Ascending aorta (tissue), 2 donors: ENCODE results near the gene MINDY2. TPM values are rescaled to one million over a fixed set of nuclear protein-coding genes. Genes with fewer than 3 reads are reported as not detected.
A peak's percentile ranks its signal among the peaks of the same experiment; 100 is the strongest.
"Not testable (repeated sequence)": the region's sequence is repeated elsewhere in the genome, so short reads cannot be mapped to it uniquely, and the experiment has no call there.

Experiments used
- DNase-seq, 2 donors: peaks; one replicate each; pipeline ENCODE4 v3.0.0-alpha.2; 2019; ENCODE audit warnings: low spot score in 2 of 2
- H3K27ac ChIP-seq, 2 donors: fragments of 200-600 bp; sonication (generic); one replicate each; pipeline ENCODE4 v1.5.1; 2016 to 2017; ENCODE audit warnings: mild to moderate bottlenecking in 1 of 2
- H3K27me3 ChIP-seq: fragments of 200-600 bp; sonication (generic); one replicate; pipeline ENCODE4 v1.5.1; 2017
- H3K36me3 ChIP-seq, 2 donors: fragments of 200-600 bp; sonication (generic); one replicate each; pipeline ENCODE4 v1.5.1; 2016
- H3K4me1 ChIP-seq, 2 donors: fragments of 200-600 bp; sonication (generic); one replicate each; pipeline ENCODE4 v1.5.1; 2016 to 2017; ENCODE audit warnings: mild to moderate bottlenecking in 1 of 2
- H3K4me3 ChIP-seq, 2 donors: fragments of 200-600 bp; sonication (generic); one replicate each; pipeline ENCODE4 v1.5.1; 2016 to 2017; ENCODE audit warnings: mild to moderate bottlenecking in 1 of 2
- H3K9me3 ChIP-seq, 2 donors: fragments of 200-600 bp; sonication (generic); one replicate each; pipeline ENCODE4 v1.5.1; 2016
- intact Hi-C: fragments of 100-400 bp; cut with DNase I; formaldehyde crosslinking; loops from one replicate; pipeline ENCODE4 v1.15.1; 2023
- total RNA-seq: library from RNA; depleted of rRNA; stranded (reverse); fragments of >200 nt; gene quantifications from one replicate; pipeline ENCODE4 v1.1.0, GENCODE V29; 2016
- TF ChIP-seq, protein P1 (sequence below), 3 experiments: fragments of 200-600 bp in 2 of 3; fragments of 450-650 bp in 1 of 3; sonication (generic) in 2 of 3; IDR thresholded peaks; one replicate each; pipeline ENCODE4 v1.5.1; 2016 to 2019; ENCODE audit warnings: antibody characterized with exemption in 3 of 3, mild to moderate bottlenecking in 1 of 3, moderate library complexity in 1 of 3

Gene MINDY2
- total RNA-seq, 1 donor from 2014 or later, result 10.4 TPM

- Histone ChIP-seq H3K4me3 (no peak overlapping the region), H3K27me3 (no peaks in the 10 kb centered on the region), H3K9me3 (no peaks in the 10 kb centered on the region), H3K36me3 (peaks cover 14 to 29% of the 10 kb centered on the region in 2 donors), H3K4me1 (no peaks in the 10 kb centered on the region), H3K27ac (no peak overlapping the region)
- intact Hi-C loops, result no loop called here
- TF ChIP-seq, protein P1, sequence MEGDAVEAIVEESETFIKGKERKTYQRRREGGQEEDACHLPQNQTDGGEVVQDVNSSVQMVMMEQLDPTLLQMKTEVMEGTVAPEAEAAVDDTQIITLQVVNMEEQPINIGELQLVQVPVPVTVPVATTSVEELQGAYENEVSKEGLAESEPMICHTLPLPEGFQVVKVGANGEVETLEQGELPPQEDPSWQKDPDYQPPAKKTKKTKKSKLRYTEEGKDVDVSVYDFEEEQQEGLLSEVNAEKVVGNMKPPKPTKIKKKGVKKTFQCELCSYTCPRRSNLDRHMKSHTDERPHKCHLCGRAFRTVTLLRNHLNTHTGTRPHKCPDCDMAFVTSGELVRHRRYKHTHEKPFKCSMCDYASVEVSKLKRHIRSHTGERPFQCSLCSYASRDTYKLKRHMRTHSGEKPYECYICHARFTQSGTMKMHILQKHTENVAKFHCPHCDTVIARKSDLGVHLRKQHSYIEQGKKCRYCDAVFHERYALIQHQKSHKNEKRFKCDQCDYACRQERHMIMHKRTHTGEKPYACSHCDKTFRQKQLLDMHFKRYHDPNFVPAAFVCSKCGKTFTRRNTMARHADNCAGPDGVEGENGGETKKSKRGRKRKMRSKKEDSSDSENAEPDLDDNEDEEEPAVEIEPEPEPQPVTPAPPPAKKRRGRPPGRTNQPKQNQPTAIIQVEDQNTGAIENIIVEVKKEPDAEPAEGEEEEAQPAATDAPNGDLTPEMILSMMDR (IDR thresholded peaks at IDR 0.05), result no peak
- DNase-seq, result no peak
Observed at GRCh38 chr15:58856086-58856485, 85.0 kb downstream of the MINDY2 start.

- H3K36me3 ChIP-seq, result peaks cover 9 to 25% of the 10 kb centered on the region in 2 donors
- DNase-seq, H3K4me3 ChIP-seq, H3K4me1 ChIP-seq, H3K27me3 ChIP-seq, H3K9me3 ChIP-seq, intact Hi-C loops, H3K27ac ChIP-seq: not testable (repeated sequence)
Observed at GRCh38 chr15:58856621-58857020, 85.5 kb downstream of the MINDY2 start.

DNA sequence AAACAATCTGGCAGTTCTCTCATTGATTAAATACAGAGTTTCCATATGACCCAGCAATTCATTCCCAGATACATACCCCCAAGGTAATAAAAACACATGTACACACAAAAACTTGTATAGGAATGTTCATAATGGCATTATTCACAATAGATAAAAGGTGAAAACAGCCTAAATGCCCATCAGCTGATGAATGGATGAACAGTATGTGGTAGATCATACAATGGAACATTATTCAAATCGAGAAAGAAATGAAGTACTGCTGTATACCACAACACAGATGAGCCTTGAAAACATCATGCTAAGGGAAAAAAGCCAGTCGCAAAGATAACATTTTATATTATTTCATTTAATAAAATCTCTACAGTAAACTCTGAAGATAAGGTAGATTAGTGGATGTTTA lies 91.2 kb downstream of the MINDY2 start:
- Histone ChIP-seq H3K4me1 (peaks cover 0 to 4% of the 10 kb centered on the region in 2 donors), H3K27ac (no peak overlapping the region), H3K27me3 (no peaks in the 10 kb centered on the region), H3K36me3 (no peaks in the 10 kb centered on the region), H3K9me3 (no peaks in the 10 kb centered on the region), H3K4me3 (no peak overlapping the region)
- DNase-seq, result no peak
- TF ChIP-seq, protein P1 (IDR thresholded peaks at IDR 0.05), result no peak
- intact Hi-C loops, result no loop called here

- H3K4me3 ChIP-seq, result peak overlapping the region; percentile 50 to 60
- no peaks in the 10 kb centered on the region for H3K27me3 ChIP-seq
- intact Hi-C loops, result no loop called here
- H3K4me1 ChIP-seq, result peaks cover 0 to 4% of the 10 kb centered on the region in 2 donors
- no peak for DNase-seq
- TF ChIP-seq, protein P1 (IDR thresholded peaks at IDR 0.05), result no peak
- no peaks in the 10 kb centered on the region for H3K9me3 ChIP-seq
- H3K36me3 ChIP-seq, result no peaks in the 10 kb centered on the region
- no peak overlapping the region for H3K27ac ChIP-seq
Observed at GRCh38 chr15:58864602-58865424, 93.7 kb downstream of the MINDY2 start.

GRCh38 chr15:58865425-58865880 lies 94.4 kb downstream of the MINDY2 start:
- peak overlapping the region; percentile 50 to 60 for H3K4me3 ChIP-seq
- no peaks in the 10 kb centered on the region for H3K36me3 ChIP-seq
- H3K4me1 ChIP-seq, result peaks cover 0 to 4% of the 10 kb centered on the region in 2 donors
- DNase-seq, result no peak
- H3K9me3 ChIP-seq, result no peaks in the 10 kb centered on the region
- no peak overlapping the region for H3K27ac ChIP-seq
- H3K27me3 ChIP-seq, result no peaks in the 10 kb centered on the region
- TF ChIP-seq, protein P1 (IDR thresholded peaks at IDR 0.05), result no peak
- intact Hi-C loops, result no loop called here

DNA sequence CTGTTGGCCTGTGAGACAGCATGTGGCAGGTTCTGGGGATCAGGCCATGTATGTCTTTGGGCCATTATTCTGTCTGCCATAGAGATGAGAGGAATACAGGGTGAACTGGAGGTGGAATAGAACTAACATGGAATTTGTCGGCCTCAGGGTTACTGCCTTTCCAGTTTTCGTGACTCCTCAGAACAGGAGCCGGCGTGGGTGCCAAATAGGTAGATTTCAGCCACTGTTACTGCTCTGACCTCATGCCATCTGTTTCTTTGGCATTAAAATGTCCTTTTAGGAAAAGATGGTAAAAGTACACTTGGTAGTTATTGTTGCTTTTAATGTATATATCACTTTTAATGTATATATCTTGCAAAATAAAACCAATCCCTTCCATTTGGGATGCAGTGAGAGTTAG lies 96.8 kb downstream of the MINDY2 start:
- no peaks in the 10 kb centered on the region for H3K9me3 ChIP-seq
- no peak overlapping the region for H3K4me3 ChIP-seq
- TF ChIP-seq, protein P1 (IDR thresholded peaks at IDR 0.05), result no peak
- no peak for DNase-seq
- H3K36me3 ChIP-seq, result no peaks in the 10 kb centered on the region
- H3K4me1 ChIP-seq, result peaks cover 0 to 4% of the 10 kb centered on the region in 2 donors
- intact Hi-C loops, result no loop called here
- H3K27me3 ChIP-seq, result no peaks in the 10 kb centered on the region
- H3K27ac ChIP-seq, result no peak overlapping the region
